ENCODE results near the gene ARHGAP18. TPM values are rescaled to one million over a fixed set of nuclear protein-coding genes. Genes with fewer than 3 reads are reported as not detected.

The ARHGAP18 gene
- polyA plus RNA-seq, 1 donor, result 18.1 TPM

DNA sequence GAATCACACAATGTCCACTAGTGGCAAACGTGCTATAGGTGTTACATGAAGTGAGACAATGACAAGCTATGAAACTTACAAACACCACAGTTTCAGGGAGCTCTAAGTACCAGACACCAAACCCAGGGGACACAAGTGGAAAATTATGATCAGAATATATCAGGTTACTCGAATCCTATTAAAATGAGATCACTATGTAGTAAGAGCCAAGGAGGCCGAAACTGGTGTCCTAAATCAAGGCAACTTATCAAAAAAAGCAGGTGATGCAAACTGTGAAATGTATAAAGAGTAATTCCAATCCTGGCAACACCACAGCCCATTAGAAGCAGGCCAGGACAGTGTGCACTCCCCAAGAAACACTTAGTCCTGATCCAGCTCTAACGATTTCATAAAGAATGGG lies 100.3 kb downstream of the ARHGAP18 start:
- peak; percentile 78 for DNase-seq

DNA sequence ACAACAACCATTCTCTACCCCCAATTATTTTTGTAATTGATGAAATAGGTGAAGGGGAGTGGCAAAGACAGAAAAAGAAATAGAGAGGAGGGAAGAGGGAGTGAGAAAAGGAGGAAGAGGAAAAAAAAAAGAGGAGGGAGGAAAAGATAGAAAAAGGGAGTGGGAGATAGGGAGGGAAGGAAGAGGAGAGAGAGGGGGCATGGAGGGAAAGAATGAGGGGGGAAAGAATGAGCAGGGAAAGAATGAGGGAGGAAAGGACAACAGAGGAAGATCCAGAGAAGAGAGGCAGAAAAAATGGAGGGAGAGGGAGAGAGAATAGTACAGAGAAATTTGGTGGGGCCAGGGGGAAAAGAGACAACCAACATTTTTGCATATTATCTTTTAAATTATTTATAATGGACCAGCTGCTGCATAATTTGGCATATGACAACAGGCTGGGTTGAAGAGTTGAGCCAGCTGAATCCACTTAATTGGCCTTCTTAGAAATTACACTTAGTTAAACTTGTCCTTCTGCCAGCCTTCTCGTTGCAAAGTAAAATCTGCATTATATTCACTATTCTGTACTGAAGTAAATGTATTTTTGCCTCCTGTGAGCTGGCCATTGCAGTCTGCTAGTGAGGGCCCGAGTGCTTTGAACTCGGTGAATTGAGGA lies 101.0 kb downstream of the ARHGAP18 start:
- peak; percentile 38 for DNase-seq

DNA sequence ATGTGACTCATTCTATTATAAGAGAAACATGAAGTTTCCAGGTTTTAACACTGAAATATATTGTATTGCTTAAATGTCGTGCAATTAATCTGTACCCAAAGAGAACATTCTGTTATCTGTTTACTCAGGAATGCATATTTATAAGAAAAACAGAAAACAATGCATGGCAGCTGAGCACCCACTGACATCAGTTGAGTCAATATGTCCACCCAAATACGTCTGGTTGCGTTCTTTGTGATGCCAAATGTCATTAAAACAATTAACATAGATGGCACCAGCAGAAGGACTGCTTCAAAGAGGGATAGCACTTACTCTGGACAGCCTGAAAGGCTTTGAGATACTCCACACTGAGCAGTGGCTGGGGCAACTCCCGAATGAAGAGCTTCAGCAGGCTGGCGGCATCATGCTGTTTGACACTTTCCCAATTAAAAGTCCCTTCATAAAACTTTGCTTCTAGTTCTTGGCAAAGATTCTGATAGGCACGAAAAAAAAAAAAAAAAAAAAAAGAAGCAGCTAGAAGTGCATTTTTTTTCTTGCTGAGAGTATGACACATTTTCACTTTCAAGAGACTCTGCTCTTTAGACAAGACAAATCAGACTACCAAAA lies 102.3 kb downstream of the ARHGAP18 start:
- DNase-seq, result no peak

DNA sequence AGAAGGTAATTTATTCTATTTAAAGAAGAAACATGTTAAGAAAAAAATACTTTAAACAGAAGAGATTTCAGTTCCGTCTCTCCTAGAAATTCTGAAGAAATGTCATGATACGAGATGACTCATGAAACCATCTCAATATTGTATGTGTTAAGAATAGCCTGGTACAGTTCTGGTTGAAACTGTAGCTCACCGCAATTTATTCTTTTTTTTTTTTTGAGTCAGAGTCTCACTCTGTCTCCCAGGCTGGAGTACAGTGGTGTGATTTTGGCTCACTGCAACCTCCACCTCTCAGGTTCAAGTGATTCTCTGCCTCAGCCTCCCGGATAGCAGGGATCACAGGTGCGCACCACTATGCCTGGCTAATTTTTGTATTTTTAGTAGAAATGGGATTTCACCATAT lies 103.3 kb downstream of the ARHGAP18 start:
- DNase-seq, result no peak

DNA sequence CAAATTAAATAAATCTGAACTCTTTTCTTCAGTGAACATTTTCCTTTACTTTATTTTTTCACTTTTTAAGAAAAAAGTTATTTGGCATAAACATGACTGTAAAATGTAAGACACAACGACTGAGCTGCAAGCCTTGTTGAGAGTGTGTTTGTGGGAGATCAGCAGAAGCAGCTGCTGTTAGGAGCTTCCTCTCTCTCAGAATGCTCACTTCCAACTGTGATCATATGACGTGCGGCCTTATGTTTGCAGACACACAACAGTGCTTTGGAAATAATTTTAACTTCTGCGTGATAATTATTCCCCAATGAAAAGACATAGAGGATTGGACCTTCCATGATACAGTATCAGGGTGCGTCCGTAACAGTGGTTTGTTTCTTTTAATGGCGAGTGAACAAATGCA lies 104.0 kb downstream of the ARHGAP18 start:
- DNase-seq, result peak; percentile 38

DNA sequence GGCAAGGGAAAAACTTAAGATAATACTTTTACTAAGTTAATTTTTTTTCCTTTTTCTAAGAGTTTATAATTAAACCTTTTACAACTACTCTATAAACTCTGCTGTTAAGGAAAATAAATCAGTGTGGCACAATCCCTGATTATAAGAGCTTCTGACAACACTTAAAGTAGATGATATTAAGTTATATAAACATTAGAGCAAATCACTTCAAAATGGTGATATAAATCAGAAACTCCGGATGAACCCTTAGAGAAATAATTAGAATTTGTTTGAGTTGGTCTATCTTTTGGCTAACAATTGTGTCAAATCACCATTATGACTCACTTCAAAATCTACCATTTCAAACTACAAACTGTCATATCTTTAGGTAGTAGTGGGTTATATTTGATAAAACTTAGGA lies 104.9 kb downstream of the ARHGAP18 start:
- DNase-seq, result no peak

DNA sequence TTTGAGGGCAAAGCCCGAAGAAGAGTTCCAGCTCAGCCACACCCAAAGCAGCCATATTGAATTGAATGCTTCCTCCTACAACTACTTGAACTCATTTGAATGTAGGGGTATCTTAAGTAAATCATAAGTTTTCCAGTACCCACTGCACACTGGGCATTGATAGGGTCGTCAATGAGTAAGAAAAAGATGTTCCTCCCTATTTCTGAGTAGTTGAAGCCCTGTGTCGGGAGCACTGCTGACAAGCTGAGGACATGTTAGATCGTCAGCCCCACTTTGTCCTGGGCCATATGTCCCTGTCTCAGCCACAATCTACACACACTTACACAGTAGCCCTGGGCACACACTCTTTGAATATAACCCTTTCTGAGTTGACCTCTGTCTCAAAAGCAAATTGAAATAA lies 105.7 kb downstream of the ARHGAP18 start:
- DNase-seq, result no peak

DNA sequence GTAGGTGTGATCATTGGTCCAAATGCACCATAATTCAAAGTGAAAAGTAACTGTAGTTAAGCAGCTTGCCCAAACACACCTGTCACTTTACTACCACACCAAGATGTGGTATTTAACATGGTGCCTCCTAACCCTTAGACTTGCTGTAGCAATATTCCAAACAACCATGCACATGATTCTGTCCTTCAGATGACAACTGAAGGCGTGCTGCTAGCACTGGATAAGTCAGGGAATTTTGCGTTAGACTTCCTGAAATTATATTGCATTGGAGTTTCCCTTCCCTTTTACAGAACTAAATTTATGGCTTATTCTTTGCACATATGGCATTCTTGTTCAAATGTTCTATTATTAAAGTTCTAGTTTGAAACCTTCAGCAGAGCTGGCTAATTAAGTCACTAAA lies 106.2 kb downstream of the ARHGAP18 start:
- no peak for DNase-seq

DNA sequence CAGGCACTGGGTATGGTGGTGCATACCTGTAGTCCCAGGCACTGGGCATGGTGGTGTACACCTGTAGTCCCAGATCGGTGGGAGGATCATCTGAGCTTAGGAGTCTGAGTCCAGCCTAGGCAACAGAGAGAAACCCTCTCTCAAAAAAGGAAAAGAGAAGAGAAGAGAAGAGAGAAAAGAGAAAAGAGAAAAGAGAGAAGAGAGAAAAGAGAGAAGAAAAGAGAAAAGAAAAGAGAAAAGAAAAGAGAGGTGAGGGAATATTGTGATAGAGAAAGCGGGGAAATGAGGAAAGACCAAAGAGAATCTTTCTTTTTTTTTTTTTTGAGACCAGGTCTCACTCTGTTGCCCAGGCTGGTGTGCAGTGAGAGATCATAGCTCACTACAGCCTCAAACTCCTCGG lies 108.7 kb downstream of the ARHGAP18 start:
- no peak for DNase-seq

DNA sequence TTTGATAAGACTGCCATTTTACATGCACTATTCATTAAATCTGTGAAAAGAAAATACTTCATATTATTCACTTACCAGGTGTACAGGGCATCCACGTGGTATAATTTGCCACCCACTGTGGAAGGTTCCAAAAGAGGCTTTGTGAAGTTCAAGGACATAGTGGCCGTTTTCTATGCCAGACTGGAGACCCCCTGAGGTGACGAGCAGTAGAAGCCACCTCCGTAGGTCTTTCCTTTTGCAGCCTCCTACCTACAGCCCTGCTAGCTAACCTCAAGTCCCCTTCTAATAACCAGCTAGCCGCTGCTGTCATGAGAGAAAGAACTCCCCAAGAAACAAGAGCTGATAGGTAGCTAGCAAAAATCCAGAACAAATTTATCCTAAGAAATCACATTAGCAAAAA lies 110.5 kb downstream of the ARHGAP18 start:
- DNase-seq, result no peak

DNA sequence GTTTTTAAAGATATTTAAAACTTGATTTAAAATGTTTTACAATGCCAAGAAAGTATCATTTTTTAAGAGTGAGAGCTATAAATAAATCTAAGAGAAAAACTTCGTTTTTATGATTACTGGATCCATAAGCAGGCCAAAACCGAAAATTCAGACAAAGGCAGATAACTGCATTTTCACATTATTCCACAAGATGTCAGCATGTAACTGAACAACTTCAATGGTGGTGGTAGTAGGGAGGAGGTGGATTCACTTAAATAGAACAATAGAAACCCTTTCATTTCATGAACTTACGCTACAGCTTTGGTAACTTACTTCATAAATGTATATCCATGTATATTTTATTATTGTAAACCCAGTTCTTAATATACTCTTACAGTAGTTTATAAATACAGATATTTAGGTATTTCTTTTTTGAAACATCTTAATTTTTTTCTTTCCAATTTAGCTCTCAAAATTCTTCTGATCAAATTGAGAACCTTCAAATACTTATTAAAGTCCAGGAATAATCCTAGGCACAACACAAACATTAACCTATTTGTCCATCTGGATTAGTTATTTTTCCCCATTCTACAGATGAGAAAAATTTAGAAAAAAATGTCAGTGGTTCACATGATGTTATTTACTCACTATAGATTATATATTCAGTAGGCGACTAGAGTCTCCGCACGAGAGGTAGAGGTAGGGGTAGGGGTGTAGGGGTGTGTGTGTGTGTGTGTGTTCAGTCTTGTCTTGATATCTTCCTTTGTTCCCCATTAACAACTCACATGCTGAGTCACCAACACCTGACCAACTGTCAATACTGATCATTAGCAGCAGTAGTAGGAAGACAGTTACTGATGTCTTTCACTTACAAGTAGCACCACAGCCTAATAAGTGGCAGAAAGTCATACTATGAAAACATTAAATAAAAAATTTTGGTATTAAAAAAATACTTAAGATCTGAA lies 111.5 kb downstream of the ARHGAP18 start:
- DNase-seq, result peak; percentile 72

DNA sequence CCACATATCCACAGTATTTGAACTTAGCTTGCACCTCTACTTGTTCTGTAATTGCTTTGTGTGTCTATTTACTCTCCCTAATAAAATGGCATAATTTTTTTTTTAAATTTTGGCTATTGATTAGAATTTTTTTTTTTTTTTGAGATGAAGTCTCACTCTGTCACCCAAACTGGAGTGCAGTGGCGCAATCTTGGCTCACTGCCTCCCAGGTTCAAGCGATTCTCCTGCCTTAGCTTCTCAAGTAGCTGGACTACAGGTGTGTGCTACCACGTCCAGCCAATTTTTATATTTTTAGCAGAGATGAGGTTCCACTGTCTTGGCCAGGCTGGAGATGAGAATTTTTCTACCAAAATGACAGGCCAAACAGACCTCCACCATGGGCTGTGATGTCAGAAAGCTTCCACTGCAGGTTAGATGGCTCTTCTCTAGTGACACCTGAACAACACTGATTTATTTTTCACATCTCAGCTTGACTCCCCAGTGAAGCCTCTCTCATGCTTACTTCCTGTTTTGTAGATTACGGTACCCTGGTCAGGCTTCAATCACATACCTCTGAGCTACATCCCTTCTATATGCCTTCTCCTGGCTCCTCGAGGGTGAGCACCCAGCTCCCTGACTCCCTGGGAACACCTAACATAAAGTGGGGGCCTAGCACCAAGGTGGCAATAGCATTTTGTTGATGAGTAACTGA lies 112.8 kb downstream of the ARHGAP18 start:
- no peak for DNase-seq

DNA sequence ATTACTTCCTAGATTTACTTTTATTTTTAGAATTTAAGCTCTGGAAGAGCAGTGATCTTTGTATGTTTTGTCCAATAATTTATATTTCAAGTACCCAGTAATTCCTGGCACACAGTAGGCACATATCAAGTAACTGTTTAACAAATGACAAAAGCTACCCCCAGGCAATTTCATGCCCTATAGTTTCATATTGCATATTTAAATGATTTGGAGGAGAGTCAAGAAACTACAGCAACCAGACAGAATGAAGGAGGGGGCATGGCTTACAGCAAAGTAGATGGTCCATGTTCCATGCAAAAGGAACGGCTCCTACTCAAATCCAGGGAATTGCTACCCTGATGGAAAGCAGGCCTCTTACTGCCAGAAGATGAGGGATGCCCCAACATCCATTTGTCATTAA lies 113.5 kb downstream of the ARHGAP18 start:
- DNase-seq, result no peak

DNA sequence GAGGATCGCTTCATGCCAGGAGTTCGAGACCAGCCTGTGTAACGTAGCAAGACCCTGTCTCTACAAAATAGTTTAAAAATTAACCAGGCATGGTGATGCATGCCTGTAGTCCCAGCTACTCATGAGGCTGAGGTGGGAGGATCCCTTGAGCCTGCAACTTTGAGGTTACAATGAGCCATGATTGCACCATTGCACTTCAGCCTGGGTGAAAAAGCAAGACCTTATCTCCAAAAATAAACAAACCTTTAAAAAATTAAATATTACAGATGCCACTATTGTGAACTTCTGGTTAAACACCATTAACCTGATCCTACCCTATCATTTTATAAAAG lies 116.8 kb downstream of the ARHGAP18 start:
- DNase-seq, result no peak

DNA sequence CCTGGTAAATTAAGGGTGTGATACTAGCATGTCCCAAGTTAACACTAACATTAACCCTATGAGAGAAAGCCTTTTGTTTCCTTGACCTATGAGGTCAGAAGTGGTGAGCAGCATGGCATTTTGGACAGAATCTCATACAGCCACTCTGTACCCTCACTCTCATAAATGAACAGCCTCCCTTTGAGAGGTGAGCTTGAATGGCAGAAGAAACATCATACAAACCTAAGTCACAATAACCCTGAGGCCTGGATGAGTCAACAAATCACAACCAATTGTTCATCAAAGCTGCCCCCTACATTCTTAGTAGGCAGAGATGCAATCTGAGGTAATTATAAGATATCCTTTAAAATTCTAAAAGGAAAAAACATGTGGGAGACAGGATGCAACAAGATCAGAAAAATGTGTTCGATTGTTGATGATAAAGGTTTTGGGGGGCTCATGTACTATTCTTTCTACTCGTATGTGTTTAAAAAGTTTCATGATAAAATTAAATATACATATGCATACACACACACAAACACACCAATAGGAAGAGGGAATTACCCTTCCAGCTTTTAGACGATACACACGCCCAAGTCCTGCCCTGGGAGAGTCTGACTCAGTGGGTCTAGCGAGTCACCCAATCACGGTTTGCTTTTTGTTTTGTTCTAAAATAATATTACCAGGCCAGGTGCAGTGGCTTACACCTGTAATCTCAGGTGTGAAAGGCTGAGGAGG lies 117.3 kb downstream of the ARHGAP18 start:
- no peak for DNase-seq

DNA sequence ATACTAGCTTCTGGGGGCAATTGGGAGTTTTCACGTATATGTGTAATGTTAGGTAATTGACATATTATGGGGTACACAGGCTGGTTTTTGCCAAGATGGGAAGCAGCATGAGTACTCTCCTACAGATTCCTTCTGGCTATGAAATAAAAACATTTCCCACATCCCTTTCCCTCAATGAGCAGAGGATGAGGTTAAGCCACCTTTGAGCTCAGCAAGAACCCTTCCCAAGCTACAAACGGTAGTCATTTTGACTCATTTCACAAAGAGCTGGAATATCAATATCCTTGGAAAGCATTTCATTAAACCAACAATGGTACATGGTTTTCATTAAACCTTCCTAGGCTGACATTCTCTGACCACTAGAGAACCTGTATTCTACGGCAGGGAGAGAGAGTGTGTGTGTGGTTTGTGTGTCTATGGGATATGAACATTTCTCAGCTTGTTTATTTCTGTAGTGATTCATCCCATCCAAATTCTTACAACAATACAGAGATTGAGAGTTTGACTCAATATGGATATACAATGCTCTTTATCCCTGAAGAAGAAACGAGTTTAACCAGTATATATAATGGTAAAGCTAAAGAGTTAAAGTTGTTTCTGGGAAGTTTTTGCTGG lies 119.5 kb downstream of the ARHGAP18 start:
- DNase-seq, result no peak

DNA sequence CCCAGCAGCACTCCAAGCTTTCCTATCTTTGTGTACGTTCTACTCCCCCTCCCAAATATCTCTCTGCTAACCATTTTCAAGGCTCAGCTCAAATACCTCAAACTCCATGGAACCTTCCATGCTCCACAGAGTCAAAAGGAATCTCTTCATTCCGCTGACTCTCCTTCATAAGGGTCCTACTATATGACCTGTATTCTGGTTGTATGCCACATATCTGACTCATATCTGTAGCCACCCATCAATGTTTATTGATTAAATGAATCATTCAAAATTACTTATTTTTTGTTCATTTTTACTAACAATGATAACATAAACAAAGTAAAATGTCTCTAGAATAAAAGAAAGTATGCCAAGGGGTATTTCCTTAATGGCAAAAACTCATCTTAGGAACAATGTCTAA lies 123.2 kb downstream of the ARHGAP18 start:
- DNase-seq, result no peak

DNA sequence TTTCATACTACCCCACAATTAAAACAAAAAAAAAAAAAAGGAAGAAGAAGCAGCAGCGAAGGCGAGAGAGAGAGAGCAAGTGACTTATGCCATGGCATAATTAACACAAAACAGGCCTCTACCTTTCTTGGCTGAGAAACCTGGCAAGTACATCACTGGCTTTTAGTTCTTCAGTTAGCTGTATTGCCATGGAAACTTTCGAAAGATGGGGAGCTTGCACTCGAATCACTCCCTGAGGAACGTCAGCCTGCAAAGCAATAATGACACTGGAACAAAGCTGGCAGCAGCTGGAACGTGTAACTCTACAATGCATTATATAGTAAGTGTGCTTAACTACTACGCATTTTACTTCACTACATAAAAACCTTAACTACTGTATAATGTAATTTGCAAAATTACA lies 126.1 kb downstream of the ARHGAP18 start:
- DNase-seq, result no peak

DNA sequence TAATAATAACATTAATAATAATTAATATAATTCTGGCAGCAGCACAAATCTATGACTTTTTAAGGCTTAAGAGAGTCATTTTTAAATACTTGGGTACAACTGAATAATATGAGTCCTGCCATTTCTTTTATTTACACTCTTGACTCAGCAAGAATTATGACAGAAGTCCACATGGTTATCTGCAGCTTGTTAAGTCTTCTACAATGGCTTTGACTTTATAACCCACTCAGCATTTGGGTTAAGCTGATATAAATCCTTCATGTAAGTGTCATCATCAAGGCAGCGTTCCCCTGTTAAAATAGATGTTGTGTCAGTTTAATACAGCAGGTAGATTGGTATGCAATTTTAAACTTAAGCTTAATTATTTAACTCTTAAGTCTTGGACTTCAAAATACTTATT lies 131.7 kb downstream of the ARHGAP18 start:
- DNase-seq, result no peak

DNA sequence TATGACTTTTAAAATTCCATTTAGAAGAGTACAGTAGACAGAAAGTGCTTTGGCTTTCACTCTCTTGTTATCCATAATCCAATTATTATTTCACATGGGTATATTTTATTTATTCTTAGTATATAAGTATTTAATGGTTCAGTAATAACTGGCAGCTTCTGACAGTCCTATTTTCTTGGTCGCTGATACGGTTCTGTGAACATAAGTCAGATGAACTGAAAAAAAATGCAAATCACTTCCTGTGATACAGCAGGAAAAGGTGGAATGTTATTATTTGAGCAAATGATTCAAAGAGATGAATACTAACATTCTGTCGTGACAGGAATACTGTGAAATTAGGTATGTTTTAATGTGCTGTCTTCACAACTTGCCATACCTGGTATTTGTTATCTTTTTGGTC lies 132.3 kb downstream of the ARHGAP18 start:
- DNase-seq, result no peak

DNA sequence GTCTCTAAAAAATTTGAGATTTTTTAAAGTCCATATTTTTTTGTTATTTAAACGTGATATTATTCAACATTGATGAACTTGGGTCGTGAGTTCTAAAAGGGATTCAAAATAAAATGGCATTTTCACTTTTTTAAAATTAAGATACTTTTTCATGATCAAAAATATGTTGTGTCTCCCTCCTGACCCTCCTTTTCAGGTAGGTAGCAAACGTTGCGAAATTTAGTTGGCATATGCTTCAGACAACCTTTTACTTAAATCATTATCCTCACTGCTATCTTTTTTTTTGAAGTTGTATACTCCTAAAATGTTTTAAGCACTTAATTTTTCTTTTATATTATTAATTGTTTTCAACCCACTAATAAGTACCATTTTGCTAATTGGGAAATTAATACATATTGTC lies 133.5 kb downstream of the ARHGAP18 start:
- no peak for DNase-seq
